Measurements from ENCODE around the gene PARD3. TPM values are rescaled to one million over a fixed set of nuclear protein-coding genes. Genes with fewer than 3 reads are reported as not detected.

The PARD3 gene
- total RNA-seq, 1 donor from 2014 or later: 72.5 TPM

DNA sequence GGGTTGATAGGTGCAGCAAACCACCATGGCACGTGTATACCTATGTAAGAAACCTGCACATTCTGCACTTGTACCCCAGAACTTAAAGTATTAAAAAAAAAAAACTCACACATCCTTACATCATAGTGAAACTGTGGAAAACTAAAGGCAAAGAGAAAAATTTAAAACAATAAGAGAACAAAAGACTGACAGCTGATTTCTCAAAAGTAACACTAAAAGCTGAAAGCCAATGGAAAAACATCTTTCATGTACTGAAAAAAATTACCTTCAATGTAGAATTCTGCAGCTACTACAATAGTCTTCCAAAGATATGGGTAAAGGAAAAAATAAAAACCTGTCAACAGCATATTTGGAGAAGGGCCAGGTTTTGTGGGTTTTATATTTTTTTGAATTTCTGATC is 751.5 kb downstream of the PARD3 start:
- no peak for DNase-seq

DNA sequence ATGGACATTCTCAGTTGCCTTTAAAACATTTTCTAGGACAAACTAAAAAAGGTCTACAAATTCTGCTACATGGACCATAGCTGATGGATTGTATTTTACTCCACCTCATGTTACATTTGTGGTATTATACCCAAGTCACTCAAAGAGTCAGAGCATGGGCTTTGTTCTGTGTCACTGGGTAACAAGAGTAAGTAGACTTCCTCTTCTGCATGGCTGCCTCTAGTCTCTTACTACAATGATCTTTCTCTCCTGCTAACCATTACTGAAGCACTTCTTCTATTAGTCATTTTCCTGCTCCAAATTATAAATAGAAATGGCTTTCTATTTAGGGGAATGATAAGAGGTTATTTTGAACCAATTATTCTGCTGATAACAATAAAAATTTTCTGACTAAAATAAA is 753.3 kb downstream of the PARD3 start:
- no peak for DNase-seq

Small RNA genes within 50 kb of the gene (small RNA-seq; reads per million reads assigned to genes)
- gene ELOBP4 (ENCODE audit: low replicate concordance) (not detected), gene RF00019 (ENCODE audit: low replicate concordance) (not detected), gene RPL37P18 (ENCODE audit: low replicate concordance) (not detected)

Measured in skin of body (tissue), 3 donors.